GM21526 (cell line): ENCODE measurements around the gene POP4.

ENCODE experiments used
- ATAC-seq: cut with Tn5 transposase; IDR thresholded peaks from one replicate; pipeline ENCODE4 v1.9.1; 2021; ENCODE audit warnings: moderate library complexity; ENCODE audit not compliant: unreplicated experiment, low FRiP score

Gene POP4

GRCh38 chr19:29629836-29630534 is 23.9 kb downstream of the POP4 start:
- no peak for ATAC-seq

- ATAC-seq = no peak
Measured at GRCh38 chr19:29630655-29631054, 24.6 kb downstream of the POP4 start.

- ATAC-seq = no peak
Measured at GRCh38 chr19:29631450-29631849, 25.4 kb downstream of the POP4 start.

- no peak for ATAC-seq
Measured at GRCh38 chr19:29634002-29634401, 27.9 kb downstream of the POP4 start.

- ATAC-seq = no peak
Measured at GRCh38 chr19:29634423-29635130, 28.5 kb downstream of the POP4 start.

GRCh38 chr19:29635963-29636362 is 29.9 kb downstream of the POP4 start:
- no peak for ATAC-seq

GRCh38 chr19:29636553-29637360 is 30.7 kb downstream of the POP4 start:
- no peak for ATAC-seq

- ATAC-seq = no peak
Measured at GRCh38 chr19:29639086-29639485, 33.0 kb downstream of the POP4 start.

GRCh38 chr19:29640231-29640630 is 34.1 kb downstream of the POP4 start:
- ATAC-seq = no peak

- ATAC-seq = no peak
Measured at GRCh38 chr19:29641597-29641996, 35.5 kb downstream of the POP4 start.

- ATAC-seq = no peak
Measured at GRCh38 chr19:29643361-29643935, 37.4 kb downstream of the POP4 start.

GRCh38 chr19:29644210-29644609 is 38.1 kb downstream of the POP4 start:
- no peak for ATAC-seq

- no peak for ATAC-seq
Measured at GRCh38 chr19:29645491-29645867, 39.4 kb downstream of the POP4 start.

- no peak for ATAC-seq
Measured at GRCh38 chr19:29645911-29646310, 39.8 kb downstream of the POP4 start.

GRCh38 chr19:29650772-29651387 is 44.8 kb downstream of the POP4 start:
- ATAC-seq = no peak

- no peak for ATAC-seq
Measured at GRCh38 chr19:29651622-29652394, 45.7 kb downstream of the POP4 start.

- ATAC-seq = no peak
Measured at GRCh38 chr19:29653398-29653797, 47.3 kb downstream of the POP4 start.

GRCh38 chr19:29655648-29656335 is 49.7 kb downstream of the POP4 start:
- ATAC-seq = no peak

- no peak for ATAC-seq
Measured at GRCh38 chr19:29658221-29658991, 52.3 kb downstream of the POP4 start.
